Pancreas (tissue), 10 donors: ENCODE data around the gene CNR1. TPM values are rescaled to one million over a fixed set of nuclear protein-coding genes. Genes with fewer than 3 reads are reported as not detected.

Experiments used
- ATAC-seq, 4 donors: fragments of 200-7000 bp; cut with Tn5 transposase; one replicate each; pipeline versions ENCODE4 v1.8.0 to v1.9.1; 2020; ENCODE audit warnings: mild to moderate bottlenecking in 4 of 4, moderate library complexity in 4 of 4
- DNase-seq, 6 donors: peaks; one replicate each; pipeline ENCODE4 v3.0.0-alpha.2; 2020
- FAIRE-seq: peaks from 2 replicates; lab custom pipeline; 2012; peaks lifted over from hg19 to GRCh38; lab: Jason Lieb, UNC
- H3K27ac ChIP-seq, 4 donors: fragments of 200-600 bp; sonication (generic); 1 replicate in 3 of 4; 2 replicates in 1 of 4; pipeline versions ENCODE4 v1.5.0 to v1.8.0; 2020
- H3K27me3 ChIP-seq, 4 donors: fragments of 200-600 bp; one replicate each; pipeline ENCODE4 v1.8.0; 2021
- H3K36me3 ChIP-seq, 3 donors: fragments of 200-600 bp; sonication (generic) in 1 of 3; one replicate each; pipeline versions ENCODE4 v1.5.0 to v1.8.0; 2020 to 2021
- H3K4me1 ChIP-seq, 3 donors: fragments of 200-600 bp; one replicate each; pipeline ENCODE4 v1.8.0; 2021
- H3K4me3 ChIP-seq, 4 donors: fragments of 200-600 bp; sonication (generic) in 2 of 4; one replicate each; pipeline versions ENCODE4 v1.5.0 to v1.8.0; 2020 to 2021
- H3K9me3 ChIP-seq, 4 donors: fragments of 200-600 bp; one replicate each; pipeline ENCODE4 v1.8.0; 2021
- whole genome bisulfite sequencing, 2 donors: extraction: QIAGEN DNeasy Blood & Tissue Kit; methylation state at CpG; one replicate each; pipeline ENCODE4 v1.1.7; 2013; 5-methylcytosine and 5-hydroxymethylcytosine counted together
- intact Hi-C, 3 donors: fragments of 100-400 bp; cut with DNase I; formaldehyde crosslinking; loops; one replicate each; pipeline versions ENCODE4 v1.11.1 to v1.14.2; 2022
- polyA plus RNA-seq, 2 donors: library from polyadenylated mRNA; stranded (reverse); fragments of 200-250 nt; gene quantifications; one replicate each; pipeline ENCODE4 v1.2.3, GENCODE V29; 2013
- total RNA-seq, 6 donors: library from RNA; stranded (reverse); fragmentation: NEBNext Ultra II Directional in 4 of 6; extraction: Animal tissue kit (Norgen Biotek cat#: 25700) in 4 of 6; gene quantifications; one replicate each; pipeline versions ENCODE4 v1.2.1 to v1.2.4, GENCODE V29; 2021 to 2023
- TF ChIP-seq, protein P1 (sequence below), 4 donors: fragments of 200-600 bp; sonication (generic) in 3 of 4; IDR thresholded peaks; one replicate each; pipeline versions ENCODE4 v1.5.0 to v1.8.0; 2021; ENCODE audit warnings: antibody characterized with exemption in 4 of 4
- donor health status: healthy with polysubstance abuse.
- donor health status: DM: no; HTN: no; CAD: no; lungs with moderate emphysema.
- donor health status: DM: no; HTN: no; CAD: no.
- donor health status: control.
- donor health status: control.
- donor health status: Bipolar disorder and iron deficiency.
- donor health status: DM: yes; HTN: yes; CAD: no.
- donor health status: DM: no; HTN: no; CAD: no.
- donor health status: DM: no; HTN: no; CAD: no.
- donor health status: DM: yes; HTN: yes; CAD: no.

The CNR1 gene
- total and polyA plus RNA-seq, 8 donors: 0.24 to 1.3 (median 0.71) TPM

DNA sequence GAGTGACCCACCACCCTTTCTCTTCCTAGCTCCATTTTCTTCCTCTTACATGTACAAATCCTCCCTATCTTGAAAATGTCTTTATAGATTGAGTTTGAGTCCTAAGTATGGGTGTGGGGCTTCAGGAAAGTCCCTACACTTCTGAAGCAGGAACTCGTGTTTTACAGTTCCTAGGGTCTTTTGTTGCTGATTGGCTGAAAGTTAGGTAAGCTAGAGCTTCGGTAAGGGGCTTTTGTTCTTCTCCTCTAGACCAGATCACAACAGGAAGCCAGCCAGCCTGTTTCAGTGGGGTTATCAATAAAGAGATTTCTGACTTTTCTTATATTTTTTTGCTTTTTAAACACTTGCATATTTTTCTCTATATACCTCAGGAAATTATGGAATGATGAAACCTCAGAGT is 51.3 kb downstream of the CNR1 start:
- FAIRE-seq: no peak
- 14 to 38% methylated on average over 2 of the region's 2 CpGs for WGBS, 2 donors

GRCh38 chr6:88111991-88112390 is 54.2 kb downstream of the CNR1 start:
- no peak for FAIRE-seq
- Histone ChIP-seq H3K36me3 (no peaks in the 10 kb centered on the region), H3K27ac (no peak overlapping the region), H3K9me3 (no peaks in the 10 kb centered on the region), H3K4me1 (no peaks in the 10 kb centered on the region), H3K27me3 (no peaks in the 10 kb centered on the region), H3K4me3 (no peak overlapping the region)
- no peak for DNase-seq
- intact Hi-C loops: no loop called here
- no peak for ATAC-seq
- TF ChIP-seq, protein P1, sequence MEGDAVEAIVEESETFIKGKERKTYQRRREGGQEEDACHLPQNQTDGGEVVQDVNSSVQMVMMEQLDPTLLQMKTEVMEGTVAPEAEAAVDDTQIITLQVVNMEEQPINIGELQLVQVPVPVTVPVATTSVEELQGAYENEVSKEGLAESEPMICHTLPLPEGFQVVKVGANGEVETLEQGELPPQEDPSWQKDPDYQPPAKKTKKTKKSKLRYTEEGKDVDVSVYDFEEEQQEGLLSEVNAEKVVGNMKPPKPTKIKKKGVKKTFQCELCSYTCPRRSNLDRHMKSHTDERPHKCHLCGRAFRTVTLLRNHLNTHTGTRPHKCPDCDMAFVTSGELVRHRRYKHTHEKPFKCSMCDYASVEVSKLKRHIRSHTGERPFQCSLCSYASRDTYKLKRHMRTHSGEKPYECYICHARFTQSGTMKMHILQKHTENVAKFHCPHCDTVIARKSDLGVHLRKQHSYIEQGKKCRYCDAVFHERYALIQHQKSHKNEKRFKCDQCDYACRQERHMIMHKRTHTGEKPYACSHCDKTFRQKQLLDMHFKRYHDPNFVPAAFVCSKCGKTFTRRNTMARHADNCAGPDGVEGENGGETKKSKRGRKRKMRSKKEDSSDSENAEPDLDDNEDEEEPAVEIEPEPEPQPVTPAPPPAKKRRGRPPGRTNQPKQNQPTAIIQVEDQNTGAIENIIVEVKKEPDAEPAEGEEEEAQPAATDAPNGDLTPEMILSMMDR (IDR thresholded peaks at IDR 0.05): no peak
- WGBS, 2 donors: 27% methylated on average over 5 of the region's 5 CpGs

More for the DNA sequence above, 51.3 kb downstream of the CNR1 start:
- intact Hi-C loops: no loop called here
- Histone ChIP-seq H3K4me1 (no peaks in the 10 kb centered on the region), H3K27me3 (no peaks in the 10 kb centered on the region), H3K4me3 (no peak overlapping the region), H3K9me3 (no peaks in the 10 kb centered on the region), H3K36me3 (no peaks in the 10 kb centered on the region), H3K27ac (no peak overlapping the region)
- TF ChIP-seq, protein P1 (IDR thresholded peaks at IDR 0.05): no peak
- DNase-seq (no peak), ATAC-seq (no peak)

- Histone ChIP-seq H3K36me3 (no peaks in the 10 kb centered on the region), H3K27me3 (no peaks in the 10 kb centered on the region), H3K4me1 (no peaks in the 10 kb centered on the region), H3K4me3 (no peak overlapping the region), H3K27ac (no peak overlapping the region), H3K9me3 (no peaks in the 10 kb centered on the region)
- TF ChIP-seq, protein P1 (IDR thresholded peaks at IDR 0.05): no peak
- no peak for ATAC-seq
- FAIRE-seq: no peak
- no peak for DNase-seq
- intact Hi-C loops: no loop called here
Measured at GRCh38 chr6:88107241-88107640, 58.9 kb downstream of the CNR1 start.

- Histone ChIP-seq H3K36me3 (no peaks in the 10 kb centered on the region), H3K27me3 (no peaks in the 10 kb centered on the region), H3K27ac (no peak overlapping the region), H3K4me1 (no peaks in the 10 kb centered on the region), H3K4me3 (no peak overlapping the region), H3K9me3 (no peaks in the 10 kb centered on the region)
- intact Hi-C loops: no loop called here
- FAIRE-seq (no peak), ATAC-seq (no peak), DNase-seq (no peak)
- WGBS, 2 donors: 41 to 61% methylated on average over 7 of the region's 7 CpGs
- TF ChIP-seq, protein P1 (IDR thresholded peaks at IDR 0.05): no peak
Measured at GRCh38 chr6:88105741-88106340, 60.3 kb downstream of the CNR1 start.

Other genes starting within 250 kb of the CNR1 start
- gene SPACA1, start 118.5 kb downstream of the CNR1 start, total RNA-seq: not detected
- gene SPACA1, start 118.5 kb downstream of the CNR1 start, polyA plus RNA-seq: not detected